Thyroid gland (tissue), 4 donors: ENCODE results near the gene ZNHIT1.

ENCODE experiments used
- POLR2A ChIP-seq, 2 donors: fragments of 450-650 bp; IDR thresholded peaks; one replicate each; pipeline ENCODE4 v1.6.1; 2017; ENCODE audit warnings: antibody characterized with exemption in 2 of 2, mild to moderate bottlenecking in 2 of 2, moderate library complexity in 1 of 2
- TF ChIP-seq, protein P1 (sequence below), 6 experiments: fragments of 200-600 bp in 3 of 6; fragments of 450-650 bp in 3 of 6; sonication (generic) in 3 of 6; IDR thresholded peaks; one replicate each; pipeline ENCODE4 v1.5.1; 2016 to 2019; ENCODE audit warnings: antibody characterized with exemption in 6 of 6, mild to moderate bottlenecking in 2 of 6, inconsistent platforms in 1 of 6, moderate library complexity in 1 of 6

DNA sequence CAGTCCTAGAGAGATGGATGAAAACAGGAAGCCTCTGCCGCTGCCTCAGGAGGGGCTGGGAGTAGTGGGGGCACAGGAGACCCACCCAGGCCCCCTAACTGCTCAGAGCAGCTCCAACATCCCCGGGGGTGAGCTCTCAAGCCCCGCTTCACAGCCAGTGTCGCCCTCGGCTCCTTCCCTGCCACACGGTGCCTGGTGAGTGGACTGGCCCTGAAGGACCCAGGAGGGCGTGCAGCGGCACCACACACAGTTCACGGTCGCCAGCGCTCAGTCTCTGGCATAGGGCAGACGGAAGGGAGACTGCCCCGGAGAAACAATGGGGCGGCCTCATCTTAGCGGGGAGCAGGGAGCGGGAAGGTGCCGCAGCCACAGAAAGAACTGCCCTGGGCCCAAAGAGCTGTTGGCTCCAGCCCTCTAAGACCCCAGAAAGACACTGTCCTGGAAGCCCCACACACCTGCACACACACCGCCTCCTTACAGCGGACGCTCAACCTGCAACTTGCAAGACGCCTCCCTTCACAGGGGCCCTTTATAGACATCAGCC lies 18.4 kb downstream of the ZNHIT1 start:
- TF ChIP-seq POLR2A (IDR thresholded peaks at IDR 0.05): no peak
- TF ChIP-seq, protein P1, sequence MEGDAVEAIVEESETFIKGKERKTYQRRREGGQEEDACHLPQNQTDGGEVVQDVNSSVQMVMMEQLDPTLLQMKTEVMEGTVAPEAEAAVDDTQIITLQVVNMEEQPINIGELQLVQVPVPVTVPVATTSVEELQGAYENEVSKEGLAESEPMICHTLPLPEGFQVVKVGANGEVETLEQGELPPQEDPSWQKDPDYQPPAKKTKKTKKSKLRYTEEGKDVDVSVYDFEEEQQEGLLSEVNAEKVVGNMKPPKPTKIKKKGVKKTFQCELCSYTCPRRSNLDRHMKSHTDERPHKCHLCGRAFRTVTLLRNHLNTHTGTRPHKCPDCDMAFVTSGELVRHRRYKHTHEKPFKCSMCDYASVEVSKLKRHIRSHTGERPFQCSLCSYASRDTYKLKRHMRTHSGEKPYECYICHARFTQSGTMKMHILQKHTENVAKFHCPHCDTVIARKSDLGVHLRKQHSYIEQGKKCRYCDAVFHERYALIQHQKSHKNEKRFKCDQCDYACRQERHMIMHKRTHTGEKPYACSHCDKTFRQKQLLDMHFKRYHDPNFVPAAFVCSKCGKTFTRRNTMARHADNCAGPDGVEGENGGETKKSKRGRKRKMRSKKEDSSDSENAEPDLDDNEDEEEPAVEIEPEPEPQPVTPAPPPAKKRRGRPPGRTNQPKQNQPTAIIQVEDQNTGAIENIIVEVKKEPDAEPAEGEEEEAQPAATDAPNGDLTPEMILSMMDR (IDR thresholded peaks at IDR 0.05): no peak
